GM12872 (cell line): Measurements from ENCODE around the gene ZNF429.

Experiments used
- TF ChIP-seq, protein P1 (sequence below): IDR thresholded peaks from 3 replicates; pipeline ENCODE4 v1.5.1; 2011; ENCODE audit warnings: low read depth, mild to moderate bottlenecking, low read length, moderate library complexity; ENCODE audit not compliant: insufficient read depth

Gene ZNF429

DNA sequence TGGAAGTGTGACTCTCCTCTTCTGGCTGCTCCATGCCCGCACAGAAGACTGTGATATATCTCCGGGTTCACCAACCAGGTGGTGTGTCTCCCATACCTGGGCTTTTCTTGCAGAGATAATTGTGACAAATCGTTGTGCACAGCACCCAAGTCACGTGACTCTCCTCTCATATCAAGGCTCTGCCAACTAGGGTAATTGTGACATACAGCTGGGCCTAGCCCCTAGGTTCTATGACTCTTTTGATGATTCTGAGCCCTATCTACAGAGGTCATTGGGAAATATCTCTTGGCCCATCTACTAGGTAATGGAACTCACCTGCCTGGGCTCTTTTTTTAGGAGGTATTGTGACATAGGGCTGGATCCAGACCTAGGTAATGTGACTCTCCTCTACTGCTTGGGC lies 89.8 kb downstream of the ZNF429 start:
- TF ChIP-seq, protein P1, sequence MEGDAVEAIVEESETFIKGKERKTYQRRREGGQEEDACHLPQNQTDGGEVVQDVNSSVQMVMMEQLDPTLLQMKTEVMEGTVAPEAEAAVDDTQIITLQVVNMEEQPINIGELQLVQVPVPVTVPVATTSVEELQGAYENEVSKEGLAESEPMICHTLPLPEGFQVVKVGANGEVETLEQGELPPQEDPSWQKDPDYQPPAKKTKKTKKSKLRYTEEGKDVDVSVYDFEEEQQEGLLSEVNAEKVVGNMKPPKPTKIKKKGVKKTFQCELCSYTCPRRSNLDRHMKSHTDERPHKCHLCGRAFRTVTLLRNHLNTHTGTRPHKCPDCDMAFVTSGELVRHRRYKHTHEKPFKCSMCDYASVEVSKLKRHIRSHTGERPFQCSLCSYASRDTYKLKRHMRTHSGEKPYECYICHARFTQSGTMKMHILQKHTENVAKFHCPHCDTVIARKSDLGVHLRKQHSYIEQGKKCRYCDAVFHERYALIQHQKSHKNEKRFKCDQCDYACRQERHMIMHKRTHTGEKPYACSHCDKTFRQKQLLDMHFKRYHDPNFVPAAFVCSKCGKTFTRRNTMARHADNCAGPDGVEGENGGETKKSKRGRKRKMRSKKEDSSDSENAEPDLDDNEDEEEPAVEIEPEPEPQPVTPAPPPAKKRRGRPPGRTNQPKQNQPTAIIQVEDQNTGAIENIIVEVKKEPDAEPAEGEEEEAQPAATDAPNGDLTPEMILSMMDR = no peak

DNA sequence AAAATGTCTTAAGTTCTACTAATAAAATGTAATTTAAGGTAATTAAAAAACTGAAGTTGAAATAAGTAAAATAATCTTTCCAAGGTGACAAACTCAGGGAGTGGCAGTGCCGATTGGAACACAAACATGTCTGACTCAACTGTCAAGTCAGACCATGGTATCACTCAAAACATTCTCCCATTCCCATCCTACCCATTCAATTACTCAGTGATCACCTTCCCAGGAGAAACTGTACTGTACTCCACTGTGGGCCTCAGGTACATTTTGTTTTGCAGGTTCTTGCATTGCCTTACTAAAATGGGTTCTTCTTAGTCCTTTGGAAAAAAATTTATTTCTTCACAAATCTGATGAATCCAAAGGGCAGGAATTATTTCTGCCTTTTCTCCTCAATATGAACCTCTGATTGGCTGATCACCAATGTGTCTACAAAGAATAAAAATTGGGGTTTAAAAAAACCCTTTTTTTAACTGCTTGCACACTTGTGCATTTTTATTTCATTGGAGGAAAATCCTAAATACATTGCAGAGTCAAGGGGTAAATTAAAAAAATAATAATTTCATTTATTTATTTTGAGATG lies 96.8 kb downstream of the ZNF429 start:
- TF ChIP-seq, protein P1 = no peak

DNA sequence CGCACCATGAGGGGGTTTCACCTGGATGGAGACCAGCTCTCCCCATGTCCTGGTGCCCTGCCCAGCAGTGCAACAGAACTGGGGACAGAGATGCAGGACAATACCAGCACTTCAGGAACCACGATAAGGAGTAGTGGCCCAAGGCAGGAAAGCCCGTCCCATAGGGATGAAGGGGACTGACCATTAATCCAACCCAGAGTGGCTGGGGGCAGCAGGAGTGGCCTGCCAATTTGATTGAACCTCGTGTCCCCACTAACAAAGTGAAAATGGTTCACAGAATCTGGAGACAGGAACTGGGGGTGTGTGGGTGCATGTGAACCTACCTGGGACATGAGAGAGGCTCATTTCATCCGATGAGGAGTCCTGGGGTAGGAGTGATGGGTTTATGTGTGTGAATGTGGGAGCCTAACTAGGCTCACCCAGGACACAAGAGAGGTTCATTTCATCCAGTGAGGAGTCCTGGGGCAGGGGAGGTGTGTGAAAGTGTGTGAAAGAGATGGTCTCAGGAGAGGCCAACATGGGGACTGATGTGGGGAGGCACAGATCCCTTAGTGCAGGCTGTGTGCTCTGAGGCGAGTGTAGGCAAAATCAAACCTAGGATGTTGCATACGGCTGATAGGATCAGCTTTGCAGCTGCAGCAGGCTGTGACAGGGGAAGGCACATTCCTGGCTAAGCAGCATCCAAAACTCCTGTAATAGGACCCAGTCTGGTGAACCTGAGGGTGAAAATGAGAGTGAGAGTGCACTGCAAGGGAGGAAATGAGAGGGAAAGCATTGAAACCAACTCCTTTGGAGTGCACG lies 98.2 kb downstream of the ZNF429 start:
- TF ChIP-seq, protein P1 = no peak

DNA sequence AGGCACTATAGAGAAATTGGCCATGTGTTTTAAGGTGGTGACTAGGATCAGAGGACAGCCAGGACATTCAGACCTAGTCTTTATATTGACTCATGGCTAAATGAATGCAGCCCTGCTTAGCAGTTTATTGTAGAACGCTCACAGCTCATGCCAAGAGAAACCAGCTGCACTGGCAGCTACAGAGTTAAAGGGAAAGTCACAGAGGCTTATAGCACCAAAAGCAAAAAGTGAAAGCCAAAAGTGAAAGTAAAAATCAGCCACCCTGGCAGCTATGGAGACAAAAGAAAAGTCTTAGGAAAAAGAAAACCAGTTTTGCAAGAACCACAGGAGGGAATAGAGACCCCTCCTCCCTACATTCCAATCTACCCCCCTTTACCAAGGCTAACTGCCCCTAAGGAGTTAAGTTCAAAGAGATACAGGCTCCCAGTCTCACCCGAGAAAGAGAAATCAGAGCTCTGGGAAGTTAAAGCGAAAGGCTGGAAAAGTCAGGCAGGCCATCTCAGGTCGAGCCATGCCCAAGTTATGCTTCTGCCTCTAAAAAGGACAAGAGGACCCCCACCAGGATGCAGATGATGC lies 99.0 kb downstream of the ZNF429 start:
- TF ChIP-seq, protein P1 = no peak
